IPS-18c (cell line): ENCODE data around the gene MT2A.

ENCODE experiments used
- H3K4me3 ChIP-seq: 2 replicates; pipeline ENCODE4 v1.7.0; 2013; ENCODE audit warnings: low read depth, mild to moderate bottlenecking, low read length, moderate library complexity; ENCODE audit not compliant: insufficient read depth
- H3K9me3 ChIP-seq: one replicate; pipeline ENCODE4 v1.6.1; 2013; ENCODE audit warnings: mild to moderate bottlenecking, low read length, moderate library complexity; ENCODE audit not compliant: control insufficient read depth, insufficient read depth

MT2A gene

DNA sequence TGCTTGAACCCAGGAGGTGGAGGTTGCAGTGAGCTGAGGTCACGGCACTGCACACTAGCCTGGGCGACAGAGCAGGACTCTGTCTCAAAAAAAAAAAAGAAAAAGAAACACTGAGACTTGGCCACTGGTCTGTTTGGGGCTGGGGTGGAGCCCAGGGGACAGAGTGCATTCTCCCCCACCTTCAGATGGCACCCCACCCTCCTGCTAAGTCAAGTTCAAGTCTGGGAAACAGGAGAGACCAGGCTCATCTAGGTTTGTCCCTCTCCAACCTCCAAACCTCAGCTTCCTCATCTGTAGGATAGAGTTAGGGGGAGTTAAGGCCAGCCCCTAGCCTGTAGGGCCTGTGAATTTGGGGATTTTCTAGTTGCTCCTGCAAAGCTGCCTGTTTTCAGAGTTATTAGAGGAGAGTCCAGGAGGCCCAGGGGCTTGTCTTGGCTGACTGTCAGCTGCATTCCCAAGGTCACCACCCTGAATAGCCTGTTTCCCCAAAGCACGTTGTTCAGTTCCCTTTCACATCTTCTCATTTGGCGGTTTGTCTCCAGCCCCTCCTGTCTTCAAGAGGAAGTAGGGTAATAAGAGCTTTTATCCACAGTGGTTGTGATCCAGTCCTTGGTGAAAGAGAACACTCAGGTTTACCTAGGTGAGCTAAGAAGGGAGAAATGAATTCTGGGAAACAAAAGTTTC, 16.9 kb upstream of the MT2A start:
- no peaks in the 10 kb centered on the region for H3K9me3 ChIP-seq
- H3K4me3 ChIP-seq, result no peak overlapping the region

DNA sequence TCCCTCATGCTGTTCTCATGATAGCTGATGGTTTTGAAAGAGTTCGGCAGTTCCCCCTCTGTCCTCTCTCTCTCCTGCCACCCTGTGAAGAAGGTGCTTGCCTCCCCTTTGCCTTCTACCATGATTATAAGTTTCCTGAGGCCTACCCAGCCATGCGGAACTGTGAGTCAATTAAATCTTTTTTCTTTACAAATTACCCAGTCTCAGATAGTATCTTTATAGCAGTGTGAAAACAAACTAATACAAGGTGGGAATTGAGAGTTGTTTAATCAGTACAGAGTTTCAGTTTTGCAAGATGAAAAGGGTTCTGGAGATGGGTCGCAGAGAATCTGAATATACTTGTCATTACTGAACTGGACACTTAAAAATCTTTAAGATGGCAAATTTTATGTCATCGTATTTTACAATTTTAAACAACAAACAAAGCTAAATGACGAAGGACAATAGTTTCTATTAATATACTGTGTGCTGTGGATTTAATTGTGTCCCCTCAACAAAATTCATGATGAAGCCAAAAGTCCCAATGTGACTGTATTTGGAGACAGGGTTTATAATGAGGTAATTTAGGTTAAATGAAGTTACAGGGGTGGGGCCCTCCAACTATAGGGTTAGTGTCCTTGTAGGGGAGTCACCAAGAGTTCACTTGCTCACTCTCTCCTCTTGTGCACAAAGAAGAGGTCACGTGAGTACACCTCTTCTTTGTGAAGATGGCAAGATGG, 14.7 kb upstream of the MT2A start:
- Histone ChIP-seq H3K9me3 (no peaks in the 10 kb centered on the region), H3K4me3 (no peak overlapping the region)

- Histone ChIP-seq H3K4me3 (no peak overlapping the region), H3K9me3 (no peaks in the 10 kb centered on the region)
Observed at GRCh38 chr16:56594292-56594619, 14.1 kb upstream of the MT2A start.

- Histone ChIP-seq H3K4me3 (no peak overlapping the region), H3K9me3 (no peaks in the 10 kb centered on the region)
Observed at GRCh38 chr16:56600398-56600999, 7.9 kb upstream of the MT2A start.

- Histone ChIP-seq H3K4me3 (no peak overlapping the region), H3K9me3 (no peaks in the 10 kb centered on the region)
Observed at GRCh38 chr16:56601325-56601724, 7.1 kb upstream of the MT2A start.

DNA sequence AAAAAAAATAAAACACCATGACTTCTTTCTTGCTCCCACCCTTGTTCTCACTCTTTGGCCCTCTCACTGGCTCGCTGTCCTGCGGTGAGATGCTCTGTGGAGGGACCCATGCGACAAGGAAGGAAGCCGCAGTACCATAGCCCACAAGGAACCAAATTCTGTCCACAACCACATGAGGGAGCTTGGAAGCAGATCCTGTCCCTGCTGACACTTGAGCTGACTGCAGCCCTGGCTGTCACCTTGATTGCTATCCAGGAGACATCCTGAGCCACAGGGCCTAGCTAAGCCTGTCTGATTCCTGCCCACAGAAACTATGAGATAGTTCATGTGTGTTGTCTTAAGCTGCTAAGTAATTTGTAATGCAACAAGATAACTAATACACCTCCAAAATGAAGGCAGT, 4.8 kb upstream of the MT2A start:
- Histone ChIP-seq H3K9me3 (no peaks in the 10 kb centered on the region), H3K4me3 (no peak overlapping the region)

- Histone ChIP-seq H3K4me3 (no peak overlapping the region), H3K9me3 (no peaks in the 10 kb centered on the region)
Observed at GRCh38 chr16:56604966-56605365, 3.4 kb upstream of the MT2A start.

DNA sequence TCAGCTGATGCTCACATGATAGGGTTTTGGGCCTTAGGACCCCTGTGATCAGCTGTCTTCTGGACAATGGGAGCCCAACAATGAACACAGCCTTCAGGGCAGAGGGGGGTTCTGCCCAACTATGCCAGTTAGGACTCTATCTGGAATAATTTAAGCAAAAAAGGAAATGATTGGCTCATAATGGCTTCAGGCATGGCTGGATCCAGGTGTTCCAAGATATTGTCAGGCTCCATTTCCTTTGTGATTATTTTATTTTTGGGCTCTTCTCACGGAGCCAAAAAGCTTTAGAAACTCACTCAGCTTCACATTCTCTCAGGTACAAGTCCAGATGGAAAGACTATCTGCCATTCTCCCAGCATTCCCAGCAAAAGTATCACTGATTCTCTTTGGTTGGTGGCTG, 2.9 kb upstream of the MT2A start:
- H3K4me3 ChIP-seq, result no peak overlapping the region
- H3K9me3 ChIP-seq, result no peaks in the 10 kb centered on the region

DNA sequence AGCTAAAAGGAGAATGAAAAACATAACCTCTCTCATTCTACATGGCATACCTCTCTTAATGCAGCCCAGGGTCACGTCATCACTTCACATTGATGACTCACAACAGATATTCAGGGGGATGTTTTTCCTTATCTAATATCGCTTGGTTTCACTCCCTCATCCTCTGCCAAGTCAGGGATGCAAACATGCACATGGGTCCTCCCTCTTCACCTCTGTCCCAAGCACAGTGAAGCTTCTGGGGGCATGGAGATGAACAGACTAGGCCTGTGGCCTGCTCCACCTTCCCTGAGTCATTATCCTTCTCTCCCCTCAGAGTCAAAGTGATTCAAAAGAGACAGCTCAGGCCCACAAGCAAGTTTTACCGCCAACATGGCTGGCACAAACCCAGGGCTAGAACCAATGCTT, 2.3 kb upstream of the MT2A start:
- H3K4me3 ChIP-seq, result no peak overlapping the region
- H3K9me3 ChIP-seq, result no peaks in the 10 kb centered on the region

DNA sequence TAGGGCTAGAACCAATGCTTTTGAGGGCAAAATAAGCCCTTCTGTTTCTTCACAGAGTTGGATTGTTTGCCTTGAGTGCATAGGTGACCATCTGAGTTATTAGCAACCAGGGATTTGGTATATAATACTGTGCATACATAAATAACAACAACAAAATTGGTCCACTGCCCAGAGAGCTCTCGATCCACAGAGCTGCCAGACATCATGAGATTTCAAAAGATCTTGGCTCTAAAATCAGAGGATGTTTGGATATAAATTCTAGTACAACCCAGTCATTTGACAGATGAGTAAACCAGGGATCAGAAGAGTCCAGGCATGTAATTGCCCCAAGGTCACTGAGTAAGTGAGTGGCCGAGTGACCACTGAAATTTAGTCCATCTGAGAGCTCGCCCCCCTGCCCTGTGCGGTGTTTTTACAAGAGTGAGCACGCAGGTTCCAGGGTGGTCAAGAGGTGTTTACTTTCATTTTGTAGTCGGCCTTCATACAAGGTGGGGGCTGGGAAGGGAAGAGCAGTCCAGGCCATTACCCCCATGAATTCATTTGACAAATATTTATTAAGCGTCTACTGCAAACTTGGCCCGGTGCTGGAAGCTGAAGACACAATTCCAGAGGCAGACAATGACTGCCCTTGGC, 1.8 kb upstream of the MT2A start:
- H3K9me3 ChIP-seq, result no peaks in the 10 kb centered on the region
- no peak overlapping the region for H3K4me3 ChIP-seq

DNA sequence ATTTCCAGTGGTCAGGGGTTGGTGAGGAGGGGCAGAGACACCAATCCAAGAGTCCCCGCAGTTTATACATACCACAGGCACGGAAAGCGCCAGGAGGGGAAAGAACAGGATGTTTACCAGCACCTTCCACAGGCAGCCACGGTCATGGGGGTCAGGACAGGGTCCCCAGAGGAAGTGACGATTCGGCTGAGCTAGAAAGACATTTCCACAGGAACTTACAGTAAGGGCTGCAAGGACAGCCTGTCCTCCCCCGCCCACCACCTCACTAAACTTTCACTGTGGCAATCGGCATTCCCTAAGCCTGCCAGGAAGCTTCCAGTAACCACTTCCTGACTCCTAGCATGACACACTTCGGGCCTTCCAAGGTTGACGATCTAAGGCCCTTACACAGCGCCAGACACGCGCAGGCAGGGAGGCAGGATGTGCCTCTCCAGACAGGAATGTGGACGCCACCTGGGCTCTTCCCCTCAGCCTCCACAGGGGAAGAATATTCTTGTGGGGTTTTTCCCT, 1.2 kb upstream of the MT2A start:
- Histone ChIP-seq H3K9me3 (no peaks in the 10 kb centered on the region), H3K4me3 (no peak overlapping the region)

DNA sequence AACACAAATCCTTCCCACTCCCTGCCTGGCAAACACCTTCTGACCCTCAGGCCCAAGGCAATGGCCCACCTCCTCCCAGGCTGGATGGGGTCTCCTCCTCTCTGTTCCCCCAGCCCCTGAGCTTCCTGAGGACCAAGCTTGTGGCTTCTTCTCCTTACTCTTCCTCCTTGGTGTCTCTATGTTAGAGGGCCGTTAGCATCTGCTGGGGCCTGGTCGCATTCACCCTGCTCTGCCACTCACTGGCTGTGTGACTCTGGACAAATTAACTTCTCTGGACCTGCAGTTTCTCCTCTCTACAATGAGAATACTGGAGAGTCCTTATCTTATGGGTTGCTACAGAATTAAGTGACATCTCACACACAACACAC, 725 bp upstream of the MT2A start:
- H3K4me3 ChIP-seq, result peak overlapping the region; percentile 56; the same call in 1 of the 2 replicates

DNA sequence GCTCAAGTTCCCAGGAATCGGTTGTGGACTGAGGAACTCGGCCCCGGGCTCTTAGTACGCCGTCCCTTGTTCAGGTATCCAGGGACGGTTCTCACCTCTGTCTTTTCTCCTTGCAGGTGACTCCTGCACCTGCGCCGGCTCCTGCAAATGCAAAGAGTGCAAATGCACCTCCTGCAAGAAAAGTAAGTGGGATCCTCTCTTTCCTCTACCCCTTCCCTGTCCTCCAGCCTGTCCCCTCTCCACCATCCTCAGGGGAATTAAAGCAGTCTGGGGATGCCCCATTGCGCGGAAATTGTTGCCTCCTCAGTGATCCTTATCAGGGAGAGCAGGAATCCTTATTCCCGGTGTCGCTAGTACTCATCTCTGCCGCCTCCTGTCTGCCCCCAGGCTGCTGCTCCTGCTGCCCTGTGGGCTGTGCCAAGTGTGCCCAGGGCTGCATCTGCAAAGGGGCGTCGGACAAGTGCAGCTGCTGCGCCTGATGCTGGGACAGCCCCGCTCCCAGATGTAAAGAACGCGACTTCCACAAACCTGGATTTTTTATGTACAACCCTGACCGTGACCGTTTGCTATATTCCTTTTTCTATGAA, 585 bp downstream of the MT2A start:
- H3K4me3 ChIP-seq, result peak overlapping the region; percentile 56
- H3K9me3 ChIP-seq, result no peaks in the 10 kb centered on the region

More for the DNA sequence above, 725 bp upstream of the MT2A start:
- no peaks in the 10 kb centered on the region for H3K9me3 ChIP-seq

DNA sequence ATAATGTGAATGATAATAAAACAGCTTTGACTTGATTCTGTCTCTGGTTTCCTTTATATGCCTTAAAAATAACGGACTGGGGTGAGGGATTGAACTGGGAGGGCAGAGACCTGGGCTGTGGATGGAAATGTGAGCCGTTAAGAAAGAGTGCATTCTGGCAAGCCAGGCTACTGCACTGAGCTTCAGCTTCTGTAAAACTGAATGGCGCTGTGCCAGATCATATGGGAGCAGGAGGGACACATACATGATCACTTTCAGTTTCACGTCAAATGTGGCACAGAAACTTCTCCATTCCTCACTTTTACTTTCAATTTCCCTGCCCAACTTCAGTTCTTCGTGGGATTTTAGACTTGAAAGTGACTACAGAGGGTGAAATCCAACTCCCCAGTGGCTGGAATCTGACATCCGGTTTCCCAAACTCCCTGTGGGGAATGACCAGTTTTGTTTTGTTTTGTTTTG, 1.1 kb downstream of the MT2A start:
- H3K4me3 ChIP-seq, result peak overlapping the region; percentile 56
- no peaks in the 10 kb centered on the region for H3K9me3 ChIP-seq

GRCh38 chr16:56610017-56610608, 1.7 kb downstream of the MT2A start:
- no peaks in the 10 kb centered on the region for H3K9me3 ChIP-seq
- H3K4me3 ChIP-seq, result no peak overlapping the region

- Histone ChIP-seq H3K4me3 (no peak overlapping the region), H3K9me3 (no peaks in the 10 kb centered on the region)
Observed at GRCh38 chr16:56610609-56611111, 2.3 kb downstream of the MT2A start.

DNA sequence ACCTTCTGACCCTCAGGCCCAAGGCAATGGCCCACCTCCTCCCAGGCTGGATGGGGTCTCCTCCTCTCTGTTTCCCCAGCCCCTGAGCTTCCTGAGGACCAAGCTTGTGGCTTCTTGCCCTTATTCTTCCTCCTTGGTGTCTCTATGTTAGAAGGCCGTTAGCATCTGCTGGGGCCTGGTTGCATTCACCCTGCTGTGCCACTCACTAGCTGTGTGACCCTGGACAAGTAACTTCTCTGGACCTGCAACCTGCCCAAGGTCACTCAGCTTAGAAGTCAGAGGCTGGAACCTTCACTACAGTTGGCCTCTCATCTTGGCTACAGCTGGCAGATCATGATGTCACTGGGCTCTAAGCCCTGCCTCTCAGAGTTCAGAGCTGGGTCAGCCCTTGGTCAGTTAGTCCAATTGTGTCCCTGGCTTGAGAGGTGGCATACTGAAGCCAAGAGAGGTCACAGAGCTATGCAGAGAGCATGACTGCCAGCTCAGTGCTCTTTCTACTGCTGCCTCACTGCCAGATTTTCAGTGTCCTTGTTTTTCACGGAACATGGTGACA, 3.0 kb downstream of the MT2A start:
- H3K9me3 ChIP-seq, result no peaks in the 10 kb centered on the region

More for the DNA sequence above, 3.0 kb downstream of the MT2A start:
- no peak overlapping the region for H3K4me3 ChIP-seq
